Prostate gland (tissue), 2 donors: Measurements from ENCODE around the gene PCDHB7.

Source experiments
- POLR2AphosphoS5 ChIP-seq: sonication (generic); formaldehyde crosslinking; IDR thresholded peaks from one replicate; pipeline ENCODE4 v1.6.1; 2017; ENCODE audit warnings: antibody characterized with exemption
- TF ChIP-seq, protein P1 (sequence below), 4 experiments: fragments of 200-600 bp in 2 of 4; fragments of 450-650 bp in 2 of 4; sonication (generic) in 2 of 4; IDR thresholded peaks; 1 replicate in 3 of 4; 2 replicates in 1 of 4; pipeline ENCODE4 v1.5.1; 2016 to 2019; ENCODE audit warnings: antibody characterized with exemption in 4 of 4, mild to moderate bottlenecking in 2 of 4, moderate library complexity in 2 of 4

- TF ChIP-seq, protein P1, sequence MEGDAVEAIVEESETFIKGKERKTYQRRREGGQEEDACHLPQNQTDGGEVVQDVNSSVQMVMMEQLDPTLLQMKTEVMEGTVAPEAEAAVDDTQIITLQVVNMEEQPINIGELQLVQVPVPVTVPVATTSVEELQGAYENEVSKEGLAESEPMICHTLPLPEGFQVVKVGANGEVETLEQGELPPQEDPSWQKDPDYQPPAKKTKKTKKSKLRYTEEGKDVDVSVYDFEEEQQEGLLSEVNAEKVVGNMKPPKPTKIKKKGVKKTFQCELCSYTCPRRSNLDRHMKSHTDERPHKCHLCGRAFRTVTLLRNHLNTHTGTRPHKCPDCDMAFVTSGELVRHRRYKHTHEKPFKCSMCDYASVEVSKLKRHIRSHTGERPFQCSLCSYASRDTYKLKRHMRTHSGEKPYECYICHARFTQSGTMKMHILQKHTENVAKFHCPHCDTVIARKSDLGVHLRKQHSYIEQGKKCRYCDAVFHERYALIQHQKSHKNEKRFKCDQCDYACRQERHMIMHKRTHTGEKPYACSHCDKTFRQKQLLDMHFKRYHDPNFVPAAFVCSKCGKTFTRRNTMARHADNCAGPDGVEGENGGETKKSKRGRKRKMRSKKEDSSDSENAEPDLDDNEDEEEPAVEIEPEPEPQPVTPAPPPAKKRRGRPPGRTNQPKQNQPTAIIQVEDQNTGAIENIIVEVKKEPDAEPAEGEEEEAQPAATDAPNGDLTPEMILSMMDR (IDR thresholded peaks at IDR 0.05): no peak
- no peak for TF ChIP-seq POLR2AphosphoS5
Measured at GRCh38 chr5:141127305-141127704, 45.1 kb upstream of the PCDHB7 start.
